H9 (cell line): ENCODE measurements around the gene TTC6. TPM values are rescaled to one million over a fixed set of nuclear protein-coding genes. Genes with fewer than 3 reads are reported as not detected.
A peak's percentile ranks its signal among the peaks of the same experiment; 100 is the strongest.

Experiments used
- DNase-seq: peaks from one replicate; pipeline ENCODE4 v3.0.0-alpha.2; 2017
- H2AFZ ChIP-seq: one replicate; pipeline ENCODE4 v1.6.1; 2013; ENCODE audit warnings: mild to moderate bottlenecking, low read length, control low read depth, moderate library complexity
- H2AK5ac ChIP-seq: 2 replicates; pipeline ENCODE4 v1.6.1; 2013; ENCODE audit warnings: low read length, control low read depth, mixed read lengths; ENCODE audit not compliant: insufficient read length
- H2BK120ac ChIP-seq: one replicate; pipeline ENCODE4 v1.6.1; 2013; ENCODE audit warnings: low read depth, mild to moderate bottlenecking, low read length, control low read depth, inconsistent platforms; ENCODE audit not compliant: poor library complexity, severe bottlenecking
- H2BK12ac ChIP-seq: 2 replicates; pipeline ENCODE4 v1.6.1; 2013; ENCODE audit warnings: low read length, control low read depth, mixed read lengths, low read depth; ENCODE audit not compliant: insufficient read length
- H2BK15ac ChIP-seq: 2 replicates; pipeline ENCODE4 v1.6.1; 2013; ENCODE audit warnings: low read depth, low read length, control low read depth
- H2BK20ac ChIP-seq: one replicate; pipeline ENCODE4 v1.6.1; 2013; ENCODE audit warnings: low read depth, mild to moderate bottlenecking, low read length, control low read depth, inconsistent platforms; ENCODE audit not compliant: poor library complexity, severe bottlenecking
- H2BK5ac ChIP-seq: 2 replicates; pipeline ENCODE4 v1.6.1; 2013; ENCODE audit warnings: low read length, control low read depth, mixed read lengths; ENCODE audit not compliant: insufficient read length
- H3K14ac ChIP-seq: 2 replicates; pipeline ENCODE4 v1.6.1; 2013; ENCODE audit warnings: low read length, control low read depth; ENCODE audit not compliant: insufficient read depth
- H3K18ac ChIP-seq: 2 replicates; pipeline ENCODE4 v1.6.1; 2013; ENCODE audit warnings: low read depth, mild to moderate bottlenecking, mixed read lengths, low read length, control low read depth; ENCODE audit not compliant: insufficient read length
- H3K23ac ChIP-seq: 2 replicates; pipeline ENCODE4 v1.6.1; 2013; ENCODE audit warnings: low read length, control low read depth, mixed read lengths, low read depth; ENCODE audit not compliant: insufficient read length
- H3K23me2 ChIP-seq: 2 replicates; pipeline ENCODE4 v1.6.1; 2013; ENCODE audit warnings: low read depth, mild to moderate bottlenecking, mixed read lengths, low read length, control low read depth; ENCODE audit not compliant: insufficient read length, poor library complexity, severe bottlenecking
- H3K27ac ChIP-seq: 2 replicates; pipeline ENCODE4 v1.5.1; 2013; ENCODE audit warnings: low read length, control low read depth, mixed read lengths, low read depth; ENCODE audit not compliant: insufficient read length
- H3K27me3 ChIP-seq: 2 replicates; pipeline ENCODE4 v1.6.1; 2013; ENCODE audit warnings: low read length, control low read depth, inconsistent platforms; ENCODE audit not compliant: insufficient read depth
- H3K4ac ChIP-seq: 2 replicates; pipeline ENCODE4 v1.6.1; 2013; ENCODE audit warnings: low read depth, mild to moderate bottlenecking, control low read depth, inconsistent platforms, low read length, moderate library complexity
- H3K4me1 ChIP-seq: 2 replicates; pipeline ENCODE4 v1.6.1; 2013; ENCODE audit warnings: low read length, control low read depth, inconsistent platforms; ENCODE audit not compliant: insufficient read depth
- H3K4me2 ChIP-seq: 2 replicates; pipeline ENCODE4 v1.6.1; 2013; ENCODE audit warnings: low read length, control low read depth, mixed read lengths; ENCODE audit not compliant: insufficient read length, insufficient read depth
- H3K56ac ChIP-seq: 2 replicates; pipeline ENCODE4 v1.6.1; 2013; ENCODE audit warnings: low read depth, mild to moderate bottlenecking, mixed read lengths, low read length, control low read depth; ENCODE audit not compliant: insufficient read length
- H3K79me1 ChIP-seq: 2 replicates; pipeline ENCODE4 v1.6.1; 2013; ENCODE audit warnings: low read depth, mild to moderate bottlenecking, moderate library complexity, low read length, control low read depth, inconsistent platforms; ENCODE audit not compliant: insufficient read depth, poor library complexity, severe bottlenecking
- H3K79me2 ChIP-seq: 2 replicates; pipeline ENCODE4 v1.6.1; 2013; ENCODE audit warnings: low read length, control low read depth, inconsistent platforms; ENCODE audit not compliant: insufficient read depth
- H3K9ac ChIP-seq: 2 replicates; pipeline ENCODE4 v1.6.1; 2013; ENCODE audit warnings: low read length, control low read depth, mixed read lengths; ENCODE audit not compliant: insufficient read length; ENCODE audit errors: extremely low read depth
- H3K9me3 ChIP-seq: one replicate; pipeline ENCODE4 v1.6.1; 2013; ENCODE audit warnings: low read depth, low read length, inconsistent platforms; ENCODE audit not compliant: control insufficient read depth
- H3T11ph ChIP-seq: one replicate; pipeline ENCODE4 v1.6.1; 2013; ENCODE audit warnings: mild to moderate bottlenecking, low read length, control low read depth, inconsistent platforms
- H4K20me1 ChIP-seq: one replicate; pipeline ENCODE4 v1.6.1; 2013; ENCODE audit not compliant: control insufficient read depth, insufficient read length, insufficient read depth
- H4K5ac ChIP-seq: 2 replicates; pipeline ENCODE4 v1.6.1; 2013; ENCODE audit warnings: low read depth, mild to moderate bottlenecking, mixed read lengths, low read length, control low read depth; ENCODE audit not compliant: insufficient read length
- H4K8ac ChIP-seq: replicated peaks from 2 replicates; pipeline ENCODE4 v1.6.1; 2013; ENCODE audit warnings: low read length, control low read depth, mixed read lengths, low read depth; ENCODE audit not compliant: insufficient read length
- H4K91ac ChIP-seq: 2 replicates; pipeline ENCODE4 v1.6.1; 2013; ENCODE audit warnings: low read depth, mild to moderate bottlenecking, moderate library complexity, mixed read lengths, low read length, control low read depth; ENCODE audit not compliant: insufficient read length
- H3K27ac Mint-ChIP-seq, 3 experiments: 2 replicates in 2 of 3; 3 replicates in 1 of 3; pipeline ENCODE4 v1.8.0; 2020 to 2021; ENCODE audit warnings: mixed read lengths in 3 of 3, mild to moderate bottlenecking in 1 of 3, moderate library complexity in 1 of 3
- H3K27me3 Mint-ChIP-seq: 2 replicates; pipeline ENCODE4 v1.8.0; 2021; ENCODE audit warnings: low read depth, mild to moderate bottlenecking, moderate library complexity, mixed read lengths
- H3K36me3 Mint-ChIP-seq, 3 experiments: 2 replicates in 2 of 3; 3 replicates in 1 of 3; pipeline ENCODE4 v1.8.0; 2020 to 2021; ENCODE audit warnings: low read depth in 3 of 3, mixed read lengths in 3 of 3; ENCODE audit not compliant: insufficient read depth in 1 of 3
- H3K4me1 Mint-ChIP-seq, 2 experiments: 2 replicates each; pipeline ENCODE4 v1.8.0; 2020; ENCODE audit warnings: mixed read lengths in 2 of 2
- H3K4me3 Mint-ChIP-seq, 2 experiments: 2 replicates in 1 of 2; 3 replicates in 1 of 2; pipeline ENCODE4 v1.8.0; 2020 to 2021; ENCODE audit warnings: mild to moderate bottlenecking in 2 of 2, mixed read lengths in 2 of 2, moderate library complexity in 1 of 2
- H3K9me3 Mint-ChIP-seq, 2 experiments: 2 replicates in 1 of 2; 3 replicates in 1 of 2; pipeline ENCODE4 v1.8.0; 2020; ENCODE audit warnings: mild to moderate bottlenecking in 2 of 2, mixed read lengths in 2 of 2, moderate library complexity in 1 of 2
- WGBS: extraction: QIAGEN DNeasy Blood & Tissue Kit; methylation state at CpG from one replicate; pipeline ENCODE4 v1.1.7; 2013; ENCODE audit warnings: missing lambda C conversion rate, low lambda C conversion rate, mixed read lengths; ENCODE audit not compliant: insufficient read length; ENCODE audit errors: extremely low coverage; 5-methylcytosine and 5-hydroxymethylcytosine counted together
- total RNA-seq: library from RNA; stranded (reverse); gene quantifications from 2 replicates; pipeline ENCODE4 v1.2.1, GENCODE V29; 2021
- TF ChIP-seq, protein P1 (sequence below): fragments of 200-600 bp; sonication (generic); conservative IDR thresholded peaks from 3 replicates; pipeline ENCODE4 v1.8.0; 2021; ENCODE audit warnings: antibody characterized with exemption, mild to moderate bottlenecking

The TTC6 gene
- total RNA-seq, 1 experiment from 2014 or later, result 0.24 TPM

DNA sequence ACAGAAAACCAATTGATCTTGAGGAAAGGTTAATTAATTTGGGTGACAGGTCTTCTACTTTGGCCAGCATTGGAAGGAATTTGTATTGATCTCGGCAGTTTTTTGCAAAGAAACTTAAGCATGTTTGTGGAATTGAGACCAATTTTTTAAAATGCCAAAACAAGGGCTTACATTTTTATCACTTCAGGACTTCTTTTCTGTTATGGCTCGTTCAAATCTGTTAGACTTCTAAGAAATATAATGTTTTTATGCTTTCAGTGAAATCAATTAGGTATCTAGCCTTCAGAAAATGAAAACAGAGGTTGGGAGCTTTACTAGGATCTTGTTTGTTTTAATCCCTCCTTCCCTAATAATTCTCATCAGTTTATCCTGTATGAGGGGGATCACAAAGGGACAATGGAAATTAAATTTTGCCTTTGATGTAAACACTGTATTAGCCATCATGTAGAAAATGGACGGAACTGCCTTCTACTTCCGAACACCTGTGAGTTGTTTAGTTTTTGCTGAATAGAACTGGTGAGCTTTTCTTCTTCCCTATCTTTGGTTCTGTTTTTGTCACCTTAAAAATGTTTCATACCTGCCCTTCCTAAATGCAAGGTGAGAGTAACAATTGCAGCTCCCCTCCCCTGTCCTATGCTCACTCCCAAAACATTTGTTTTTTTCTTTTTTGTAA, 8.2 kb upstream of the TTC6 start:
- Histone ChIP-seq H2BK12ac (no peak overlapping the region), H3K23ac (no peak overlapping the region), H3K23me2 (peaks cover 10% of the 10 kb centered on the region), H4K8ac (no peak overlapping the region), H3K9ac (no peak overlapping the region), H3K56ac (no peak overlapping the region), H3K18ac (no peak overlapping the region), H3K27ac (no peak overlapping the region), H3K4me2 (peak overlapping the region; percentile 44), H4K20me1 (no peaks in the 10 kb centered on the region), H3K4me1 (peaks cover 3% of the 10 kb centered on the region; the same call in 1 of the 2 replicates), H3K27me3 (peaks cover 80% of the 10 kb centered on the region), H3T11ph (no peak overlapping the region), H2BK5ac (no peak overlapping the region), H3K4ac (no peak overlapping the region), H3K14ac (no peak overlapping the region), H2AK5ac (no peak overlapping the region), H2BK20ac (no peak overlapping the region), H3K79me2 (no peaks in the 10 kb centered on the region), H3K79me1 (no peaks in the 10 kb centered on the region), H3K9me3 (no peaks in the 10 kb centered on the region), H4K91ac (no peak overlapping the region), H2BK120ac (no peak overlapping the region), H2AFZ (no peak overlapping the region), H2BK15ac (no peak overlapping the region), H4K5ac (no peak overlapping the region)
- H3K27me3 Mint-ChIP-seq, result peaks cover 98% of the 10 kb centered on the region
- H3K27ac Mint-ChIP-seq, result no peak overlapping the region
- peaks cover 0 to 9% of the 10 kb centered on the region in 2 experiments; a peak in 4 of 5 replicates for H3K9me3 Mint-ChIP-seq
- peaks cover 27 to 55% of the 10 kb centered on the region in 2 experiments for H3K4me1 Mint-ChIP-seq
- H3K36me3 Mint-ChIP-seq, result no peaks in the 10 kb centered on the region; a peak in 1 of 7 replicates
- peak overlapping the region; percentile 57 to 78 for H3K4me3 Mint-ChIP-seq
- no peak for DNase-seq
- WGBS, result no CpG with 5 or more reads among the region's 4 CpGs
- TF ChIP-seq, protein P1, sequence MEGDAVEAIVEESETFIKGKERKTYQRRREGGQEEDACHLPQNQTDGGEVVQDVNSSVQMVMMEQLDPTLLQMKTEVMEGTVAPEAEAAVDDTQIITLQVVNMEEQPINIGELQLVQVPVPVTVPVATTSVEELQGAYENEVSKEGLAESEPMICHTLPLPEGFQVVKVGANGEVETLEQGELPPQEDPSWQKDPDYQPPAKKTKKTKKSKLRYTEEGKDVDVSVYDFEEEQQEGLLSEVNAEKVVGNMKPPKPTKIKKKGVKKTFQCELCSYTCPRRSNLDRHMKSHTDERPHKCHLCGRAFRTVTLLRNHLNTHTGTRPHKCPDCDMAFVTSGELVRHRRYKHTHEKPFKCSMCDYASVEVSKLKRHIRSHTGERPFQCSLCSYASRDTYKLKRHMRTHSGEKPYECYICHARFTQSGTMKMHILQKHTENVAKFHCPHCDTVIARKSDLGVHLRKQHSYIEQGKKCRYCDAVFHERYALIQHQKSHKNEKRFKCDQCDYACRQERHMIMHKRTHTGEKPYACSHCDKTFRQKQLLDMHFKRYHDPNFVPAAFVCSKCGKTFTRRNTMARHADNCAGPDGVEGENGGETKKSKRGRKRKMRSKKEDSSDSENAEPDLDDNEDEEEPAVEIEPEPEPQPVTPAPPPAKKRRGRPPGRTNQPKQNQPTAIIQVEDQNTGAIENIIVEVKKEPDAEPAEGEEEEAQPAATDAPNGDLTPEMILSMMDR, result no peak
